ENCODE measurements around the gene GAPDH. TPM values are rescaled to one million over a fixed set of nuclear protein-coding genes. Genes with fewer than 3 reads are reported as not detected.
A peak's percentile ranks its signal among the peaks of the same experiment; 100 is the strongest.

Gene GAPDH
- total RNA-seq, 1 donor from 2014 or later: 736 TPM

DNA sequence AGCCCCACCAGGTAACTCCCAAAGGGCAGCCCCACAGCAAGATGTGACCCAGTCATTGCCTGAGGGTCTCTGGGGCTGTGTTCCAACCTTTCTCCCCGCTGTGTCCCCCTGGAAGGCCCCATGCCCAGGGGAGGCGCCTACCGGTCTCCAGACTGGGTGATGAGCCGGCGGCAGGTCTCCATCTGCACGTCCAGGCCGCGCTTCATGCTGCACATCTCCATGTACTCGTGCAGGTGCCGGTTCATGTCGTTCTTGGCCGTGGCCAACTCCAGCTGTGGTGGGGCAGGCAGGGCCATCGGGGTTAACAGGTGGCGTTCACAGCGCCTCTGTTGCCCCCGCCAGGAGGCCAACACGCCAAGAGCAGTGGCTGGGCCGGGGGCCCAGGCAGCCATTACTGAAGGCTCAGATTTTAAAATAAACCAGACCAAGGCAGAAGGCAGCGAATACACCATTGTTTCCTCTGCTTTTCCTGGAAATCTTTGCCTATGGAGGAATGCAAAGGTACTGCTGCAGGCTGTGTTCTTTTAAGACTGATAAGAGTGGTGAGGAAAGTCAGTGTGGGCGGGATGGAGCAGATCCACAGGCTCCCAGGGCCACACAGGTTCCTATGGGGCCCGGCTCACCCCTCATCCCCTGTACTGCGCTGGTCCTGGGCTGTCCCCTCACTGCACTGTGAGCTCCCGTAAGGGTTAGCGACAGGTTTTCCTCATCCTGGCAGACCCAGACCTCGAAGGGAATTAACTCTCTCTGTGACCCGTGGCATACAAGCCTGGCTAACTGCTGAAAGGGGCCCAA lies 7.3 kb downstream of the GAPDH start:
- peaks cover 27% of the 10 kb centered on the region for H3K4me1 ChIP-seq
- ATAC-seq (no peak), DNase-seq (no peak)
- H3K9me3 ChIP-seq: no peaks in the 10 kb centered on the region
- H3K27ac ChIP-seq: peak overlapping the region; percentile 74
- TF ChIP-seq, protein P1, sequence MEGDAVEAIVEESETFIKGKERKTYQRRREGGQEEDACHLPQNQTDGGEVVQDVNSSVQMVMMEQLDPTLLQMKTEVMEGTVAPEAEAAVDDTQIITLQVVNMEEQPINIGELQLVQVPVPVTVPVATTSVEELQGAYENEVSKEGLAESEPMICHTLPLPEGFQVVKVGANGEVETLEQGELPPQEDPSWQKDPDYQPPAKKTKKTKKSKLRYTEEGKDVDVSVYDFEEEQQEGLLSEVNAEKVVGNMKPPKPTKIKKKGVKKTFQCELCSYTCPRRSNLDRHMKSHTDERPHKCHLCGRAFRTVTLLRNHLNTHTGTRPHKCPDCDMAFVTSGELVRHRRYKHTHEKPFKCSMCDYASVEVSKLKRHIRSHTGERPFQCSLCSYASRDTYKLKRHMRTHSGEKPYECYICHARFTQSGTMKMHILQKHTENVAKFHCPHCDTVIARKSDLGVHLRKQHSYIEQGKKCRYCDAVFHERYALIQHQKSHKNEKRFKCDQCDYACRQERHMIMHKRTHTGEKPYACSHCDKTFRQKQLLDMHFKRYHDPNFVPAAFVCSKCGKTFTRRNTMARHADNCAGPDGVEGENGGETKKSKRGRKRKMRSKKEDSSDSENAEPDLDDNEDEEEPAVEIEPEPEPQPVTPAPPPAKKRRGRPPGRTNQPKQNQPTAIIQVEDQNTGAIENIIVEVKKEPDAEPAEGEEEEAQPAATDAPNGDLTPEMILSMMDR (IDR thresholded peaks at IDR 0.05): no peak
- intact Hi-C loops (cut with DNase I): no loop called here
- H3K36me3 ChIP-seq: peaks cover 60% of the 10 kb centered on the region
- H3K27me3 ChIP-seq: no peaks in the 10 kb centered on the region
- H3K4me3 ChIP-seq: no peak overlapping the region

- ATAC-seq (no peak), DNase-seq (no peak)
- TF ChIP-seq, protein P1 (IDR thresholded peaks at IDR 0.05): no peak
- Histone ChIP-seq H3K36me3 (peaks cover 60% of the 10 kb centered on the region), H3K27me3 (no peaks in the 10 kb centered on the region), H3K9me3 (no peaks in the 10 kb centered on the region), H3K4me1 (peaks cover 24% of the 10 kb centered on the region), H3K4me3 (no peak overlapping the region), H3K27ac (no peak overlapping the region)
- intact Hi-C loops (cut with DNase I): no loop called here
Measured at GRCh38 chr12:6542209-6543009, 8.1 kb downstream of the GAPDH start.

GRCh38 chr12:6546016-6546415 lies 11.7 kb downstream of the GAPDH start:
- Histone ChIP-seq H3K4me3 (no peak overlapping the region), H3K4me1 (peaks cover 12% of the 10 kb centered on the region), H3K27ac (no peak overlapping the region), H3K27me3 (no peaks in the 10 kb centered on the region), H3K36me3 (peaks cover 52% of the 10 kb centered on the region), H3K9me3 (no peaks in the 10 kb centered on the region)
- TF ChIP-seq, protein P1 (IDR thresholded peaks at IDR 0.05): no peak
- intact Hi-C loops (cut with DNase I): no loop called here
- DNase-seq (no peak), ATAC-seq (no peak)

DNA sequence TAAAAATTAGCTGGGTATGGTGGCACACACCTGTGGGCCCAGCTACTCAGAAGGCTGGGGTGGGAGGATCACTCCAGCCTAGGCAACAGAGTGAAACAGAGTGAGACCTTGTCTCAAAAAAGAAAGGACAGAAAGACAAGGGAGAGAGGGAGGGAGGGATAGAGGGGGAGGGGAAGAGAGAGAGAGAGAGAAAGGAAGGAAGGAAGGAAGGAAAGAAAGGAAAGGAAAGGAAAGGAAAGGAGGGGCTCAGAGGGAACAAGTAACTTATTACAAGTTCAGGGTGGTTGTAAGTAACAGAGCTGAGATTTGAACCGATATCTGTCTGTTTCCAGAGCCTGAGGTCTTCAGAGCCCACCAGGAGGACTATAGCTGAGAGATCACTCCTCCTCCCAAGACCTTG lies 13.2 kb downstream of the GAPDH start:
- no peaks in the 10 kb centered on the region for H3K27me3 ChIP-seq
- H3K4me1 ChIP-seq: peaks cover 22% of the 10 kb centered on the region
- no peak overlapping the region for H3K27ac ChIP-seq
- H3K36me3 ChIP-seq: peaks cover 46% of the 10 kb centered on the region
- H3K4me3 ChIP-seq: no peak overlapping the region
- TF ChIP-seq, protein P1 (IDR thresholded peaks at IDR 0.05): no peak
- DNase-seq (no peak), ATAC-seq (no peak)
- intact Hi-C loops (cut with DNase I): no loop called here
- H3K9me3 ChIP-seq: no peaks in the 10 kb centered on the region

- no peak for ATAC-seq
- H3K27ac ChIP-seq: no peak overlapping the region
Measured at GRCh38 chr12:6547987-6548386, 13.7 kb downstream of the GAPDH start.

More at GRCh38 chr12:6547987-6548386, 13.7 kb downstream of the GAPDH start:
- TF ChIP-seq, protein P1 (IDR thresholded peaks at IDR 0.05): no peak
- no peaks in the 10 kb centered on the region for H3K9me3 ChIP-seq
- DNase-seq: no peak
- peaks cover 26% of the 10 kb centered on the region for H3K4me1 ChIP-seq
- H3K36me3 ChIP-seq: peaks cover 45% of the 10 kb centered on the region
- no peaks in the 10 kb centered on the region for H3K27me3 ChIP-seq
- no peak overlapping the region for H3K4me3 ChIP-seq
- intact Hi-C loops (cut with DNase I): no loop called here

All from upper lobe of right lung (tissue), 1 donor.